Small intestine (tissue), 7 donors: ENCODE data around the gene PCNX2. TPM values are rescaled to one million over a fixed set of nuclear protein-coding genes. Genes with fewer than 3 reads are reported as not detected.
A peak's percentile ranks its signal among the peaks of the same experiment; 100 is the strongest.

Experiments used
- DNase-seq, 2 donors: peaks; one replicate each; pipeline versions ENCODE4 v3.0.0 to v3.0.0-alpha.2; 2013
- FAIRE-seq: peaks from 2 replicates; lab custom pipeline; 2012; peaks lifted over from hg19 to GRCh38; lab: Jason Lieb, UNC
- H3K27ac ChIP-seq, 3 donors: one replicate each; pipeline ENCODE4 v1.5.1; 2013; ENCODE audit warnings: low read length in 2 of 3, mild to moderate bottlenecking in 2 of 3, control low read depth in 1 of 3, inconsistent platforms in 1 of 3, low read depth in 1 of 3, moderate library complexity in 1 of 3
- H3K27me3 ChIP-seq, 3 donors: one replicate each; pipeline ENCODE4 v1.6.1; 2013; ENCODE audit warnings: low read length in 3 of 3, inconsistent platforms in 1 of 3; ENCODE audit not compliant: control insufficient read depth in 3 of 3, insufficient read depth in 3 of 3
- H3K36me3 ChIP-seq, 3 donors: one replicate each; pipeline ENCODE4 v1.6.1; 2013; ENCODE audit warnings: low read length in 3 of 3, inconsistent platforms in 1 of 3, low read depth in 1 of 3, mild to moderate bottlenecking in 1 of 3, moderate library complexity in 1 of 3; ENCODE audit not compliant: control insufficient read depth in 3 of 3, insufficient read depth in 2 of 3
- H3K4me1 ChIP-seq, 3 donors: one replicate each; pipeline ENCODE4 v1.6.1; 2013; ENCODE audit warnings: low read length in 2 of 3, inconsistent platforms in 1 of 3, low read depth in 1 of 3, mild to moderate bottlenecking in 1 of 3, moderate library complexity in 1 of 3; ENCODE audit not compliant: control insufficient read depth in 3 of 3, insufficient read depth in 2 of 3
- H3K4me3 ChIP-seq, 3 donors: one replicate each; pipeline ENCODE4 v1.5.1; 2013; ENCODE audit warnings: low read length in 3 of 3, control low read depth in 1 of 3, inconsistent platforms in 1 of 3, low read depth in 1 of 3, mild to moderate bottlenecking in 1 of 3, moderate library complexity in 1 of 3
- H3K9me3 ChIP-seq, 2 donors: one replicate each; pipeline ENCODE4 v1.6.1; 2013; ENCODE audit warnings: low read depth in 1 of 2, low read length in 1 of 2; ENCODE audit not compliant: control insufficient read depth in 2 of 2, insufficient read depth in 1 of 2
- WGBS, 3 donors: extraction: QIAGEN DNeasy Blood & Tissue Kit; methylation state at CpG; one replicate each; pipeline ENCODE4 v1.1.7; 2013; 5-methylcytosine and 5-hydroxymethylcytosine counted together
- polyA plus RNA-seq, 4 donors: library from polyadenylated mRNA; stranded (reverse) in 3 of 4; unstranded in 1 of 4; fragments of 200-250 nt in 3 of 4; fragments of 120-200 nt in 1 of 4; gene quantifications; one replicate each; pipeline versions ENCODE4 v1.2.1 to v1.2.3, GENCODE V29; 2013
- donor health status: healthy with polysubstance abuse.
- donor health status: control.
- donor health status: control.
- donor health status: Bipolar disorder and iron deficiency.
- donor health status: healthy.

The PCNX2 gene
- polyA plus RNA-seq, 4 donors: 1.3 to 18.1 (median 5.1) TPM

DNA sequence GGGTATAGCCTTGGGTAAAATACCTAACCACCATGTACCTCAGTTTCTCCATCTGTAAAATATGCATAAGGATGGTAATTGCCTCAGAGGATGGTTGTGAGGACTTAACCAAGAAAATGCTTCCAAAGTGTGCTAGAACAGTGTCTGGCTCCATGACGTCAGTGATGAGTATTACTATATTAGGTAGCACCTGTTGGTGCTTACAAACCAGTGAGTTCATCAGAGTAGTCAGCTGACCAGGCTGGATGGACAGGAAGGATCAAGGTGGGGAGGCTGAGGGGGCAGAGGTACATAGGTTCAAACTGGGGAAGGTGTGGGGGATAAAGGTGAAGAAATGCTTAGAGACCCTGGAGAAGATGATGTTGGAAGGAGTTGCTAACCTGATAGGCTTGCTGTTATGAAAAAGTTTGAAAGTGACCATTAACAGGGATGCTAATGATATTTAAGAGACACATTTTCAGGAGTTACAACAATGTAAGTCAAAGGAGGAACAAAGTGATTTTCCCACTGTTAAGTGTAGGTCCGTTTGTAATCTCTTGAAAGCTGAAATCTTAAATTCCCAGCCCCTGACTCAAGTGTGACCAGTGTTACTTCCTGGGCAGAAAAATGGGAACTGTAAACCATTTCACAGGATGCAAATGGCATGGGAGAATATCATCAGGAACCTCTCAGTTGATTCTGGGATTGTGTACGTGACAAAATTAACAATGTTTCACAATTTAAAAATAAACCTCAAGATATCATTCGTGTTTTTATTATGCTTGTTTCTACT lies 340.7 kb downstream of the PCNX2 start:
- H3K27me3 ChIP-seq: no peaks in the 10 kb centered on the region
- peaks cover 3 to 19% (median 11%) of the 10 kb centered on the region in 3 donors for H3K36me3 ChIP-seq
- H3K9me3 ChIP-seq: peaks cover 0 to 9% of the 10 kb centered on the region in 2 donors
- H3K4me3 ChIP-seq: no peak overlapping the region
- WGBS, 3 donors: 86 to 92% (median 88%) methylated on average over 4 of the region's 4 CpGs
- no peak for DNase-seq
- FAIRE-seq: no peak
- peaks cover 0 to 19% (median 8%) of the 10 kb centered on the region in 3 donors for H3K4me1 ChIP-seq
- H3K27ac ChIP-seq: no peak overlapping the region

DNA sequence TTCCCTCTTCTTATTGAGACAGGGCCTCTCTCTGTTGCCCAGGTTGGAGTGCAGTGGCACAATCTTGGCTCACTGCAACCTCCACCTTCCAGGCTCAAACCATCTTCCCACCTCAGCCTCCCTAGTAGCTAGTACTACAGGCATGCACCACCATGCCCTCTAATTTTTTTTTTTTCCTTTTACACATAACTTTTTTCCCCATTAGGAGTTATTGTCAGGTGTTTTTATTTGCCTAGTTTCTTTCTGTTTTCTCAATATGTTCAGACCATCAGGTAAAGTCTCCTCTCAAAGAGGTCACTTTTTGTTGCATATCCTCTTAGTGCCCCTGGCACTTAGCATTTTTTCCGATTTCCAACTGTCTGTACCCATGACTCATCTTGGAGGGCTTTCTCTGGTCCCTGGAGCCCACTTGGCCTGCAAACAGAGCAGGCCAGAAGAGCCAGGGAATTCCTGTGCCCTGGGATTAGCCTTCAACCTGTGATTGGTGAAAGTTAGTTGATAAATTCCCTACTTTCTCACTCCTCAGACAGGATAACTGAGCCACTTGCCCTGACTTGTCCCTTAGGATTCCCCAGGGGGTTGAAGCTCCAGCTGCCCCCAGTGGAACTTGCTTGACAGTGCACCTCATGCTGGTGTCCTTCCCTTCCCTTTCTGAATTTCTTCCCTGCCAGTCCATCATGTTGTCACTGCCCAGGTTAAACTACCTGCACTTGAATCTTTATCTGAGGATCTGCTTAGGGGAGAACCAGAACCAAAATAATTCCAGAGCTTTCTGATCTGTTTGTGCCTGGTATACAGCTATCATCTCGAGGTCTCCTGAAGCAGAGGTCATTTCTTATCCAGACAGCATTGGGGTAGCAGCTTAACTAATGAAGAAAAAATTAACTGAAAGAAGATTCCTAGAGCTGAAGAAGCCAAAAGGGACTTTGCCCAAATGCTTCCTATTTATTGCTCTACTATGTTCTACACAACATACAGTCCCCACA lies 342.7 kb downstream of the PCNX2 start:
- DNase-seq: peak; percentile 67 to 71
- no peaks in the 10 kb centered on the region for H3K27me3 ChIP-seq
- peaks cover 0 to 22% (median 13%) of the 10 kb centered on the region in 3 donors for H3K4me1 ChIP-seq
- no peak for FAIRE-seq
- H3K9me3 ChIP-seq: peaks cover 0 to 2% of the 10 kb centered on the region in 2 donors
- 60 to 78% (median 76%) methylated on average over 2 of the region's 2 CpGs for WGBS, 3 donors
- peaks cover 0 to 7% (median 2%) of the 10 kb centered on the region in 3 donors for H3K36me3 ChIP-seq
- H3K4me3 ChIP-seq: no peak overlapping the region
- H3K27ac ChIP-seq: peak overlapping the region in 1 of 3 donors; percentile 7

GRCh38 chr1:232951605-232952004 lies 343.9 kb downstream of the PCNX2 start:
- WGBS, 3 donors: 32 to 57% (median 36%) methylated on average over 1 of the region's 1 CpG
- no peak for DNase-seq
- H3K4me1 ChIP-seq: peaks cover 0 to 22% (median 13%) of the 10 kb centered on the region in 3 donors
- H3K27ac ChIP-seq: no peak overlapping the region
- no peak for FAIRE-seq
- H3K4me3 ChIP-seq: peak overlapping the region in 2 of 3 donors; percentile 90 to 98
- H3K9me3 ChIP-seq: no peaks in the 10 kb centered on the region
- H3K36me3 ChIP-seq: peaks cover 0 to 6% (median 2%) of the 10 kb centered on the region in 3 donors
- no peaks in the 10 kb centered on the region for H3K27me3 ChIP-seq

- Histone ChIP-seq H3K9me3 (no peaks in the 10 kb centered on the region), H3K4me3 (peak overlapping the region; percentile 90 to 98 (median 91)), H3K4me1 (peaks cover 0 to 22% (median 13%) of the 10 kb centered on the region in 3 donors), H3K36me3 (peaks cover 0 to 5% (median 0%) of the 10 kb centered on the region in 3 donors), H3K27ac (no peak overlapping the region), H3K27me3 (no peaks in the 10 kb centered on the region)
- DNase-seq (peak; percentile 33 to 43), FAIRE-seq (no peak)
- 5 to 15% (median 8%) methylated on average over 5 of the region's 5 CpGs for WGBS, 3 donors
Measured at GRCh38 chr1:232951180-232951579, 344.3 kb downstream of the PCNX2 start.

DNA sequence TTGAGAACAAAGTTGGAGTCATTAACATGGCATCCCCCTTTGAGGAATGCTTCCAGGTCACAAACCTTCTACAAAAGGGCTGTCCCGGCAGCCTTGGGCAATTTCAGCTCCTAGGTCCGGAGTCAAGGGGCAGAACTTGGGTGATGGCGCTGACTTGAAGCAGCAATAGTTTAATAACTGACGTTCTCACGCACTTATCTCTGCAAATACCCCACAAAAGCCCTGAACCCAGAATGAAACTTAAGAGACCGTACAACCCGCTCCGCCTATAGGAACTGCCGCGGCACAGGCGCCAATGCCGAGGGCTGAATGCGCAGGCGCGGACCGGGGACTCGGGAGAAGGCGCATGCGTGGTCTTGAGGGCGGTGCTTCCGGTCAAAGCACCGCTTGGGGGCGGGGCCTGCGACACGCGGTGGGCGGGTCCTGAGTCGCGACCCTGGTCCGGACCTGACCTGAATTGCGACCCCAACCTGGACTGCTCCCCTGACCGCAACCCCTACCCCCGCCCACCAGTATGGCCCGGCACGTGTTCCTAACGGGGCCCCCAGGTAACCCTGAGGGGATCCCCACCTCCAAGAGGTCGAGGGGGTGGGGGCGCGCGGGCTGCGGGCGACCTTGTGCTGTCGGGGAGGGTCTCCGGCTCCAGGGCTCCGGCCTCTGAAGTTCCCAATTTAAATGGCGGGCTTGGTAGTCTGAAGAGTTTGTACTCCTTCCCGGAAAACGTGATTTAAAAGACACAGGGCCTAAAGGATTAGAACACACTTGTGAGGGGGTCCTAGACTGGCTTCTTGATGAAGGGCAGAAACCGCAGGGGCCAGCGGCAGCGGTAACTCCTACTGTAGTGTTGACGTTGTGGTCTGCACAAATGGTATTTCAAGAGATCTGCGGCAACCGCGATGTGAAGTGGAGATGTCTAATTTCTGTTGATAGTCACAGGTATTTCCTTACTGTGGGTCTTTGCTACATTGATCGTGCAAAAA lies 345.0 kb downstream of the PCNX2 start, which contains the start of gene NTPCR:
Gene NTPCR (plus strand): TSS at position 415 of the 980 bp plus-strand sequence. CDS start 100 bp downstream, at position 515.
- H3K4me3 ChIP-seq: peak within 1 kb of the TSS; percentile 90 to 98 (median 91)
- H3K36me3 ChIP-seq: peaks cover 0 to under 1% (median 0%) of the 10 kb centered on the region in 3 donors
- H3K27ac ChIP-seq: peak within 1 kb of the TSS; percentile 73 to 94 (median 77)
- no peaks in the 10 kb centered on the region for H3K9me3 ChIP-seq
- no peaks in the 10 kb centered on the region for H3K27me3 ChIP-seq
- peaks cover 0 to 22% (median 13%) of the 10 kb centered on the region in 3 donors for H3K4me1 ChIP-seq
- FAIRE-seq (no peak), DNase-seq (peak; percentile 95 to 97)
- 1% methylated on average over 49 to 56 of the region's 56 CpGs for WGBS, 3 donors

DNA sequence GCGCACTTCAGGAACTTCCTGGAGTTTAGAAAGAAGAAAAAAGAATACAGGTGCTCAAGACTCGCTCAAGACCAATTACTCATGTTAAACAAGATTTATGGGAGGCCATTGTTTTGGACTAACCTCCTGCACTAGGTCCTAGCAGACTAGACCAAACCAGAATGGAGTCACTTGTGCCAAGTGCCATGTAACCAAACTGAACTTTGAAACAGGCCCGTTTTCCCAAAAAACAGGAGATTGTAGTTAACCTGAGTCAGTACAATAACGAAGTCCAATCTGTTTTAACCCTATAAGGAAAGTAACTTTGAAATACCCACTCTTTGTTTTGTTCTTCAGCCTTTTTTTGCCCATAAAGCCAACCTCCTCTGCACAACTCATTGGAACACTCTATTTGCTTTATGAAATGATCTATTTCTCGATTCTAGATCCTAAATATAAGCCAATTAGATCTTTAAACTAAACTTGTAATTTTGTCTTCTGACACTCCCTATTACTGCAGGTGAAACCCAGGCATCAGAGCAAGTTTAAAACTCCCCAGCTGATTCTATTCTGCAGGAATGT lies 345.8 kb downstream of the PCNX2 start:
- Histone ChIP-seq H3K27me3 (no peaks in the 10 kb centered on the region), H3K4me1 (peaks cover 0 to 22% (median 13%) of the 10 kb centered on the region in 3 donors), H3K36me3 (no peaks in the 10 kb centered on the region), H3K9me3 (no peaks in the 10 kb centered on the region), H3K27ac (peak overlapping the region; percentile 73 to 94 (median 77)), H3K4me3 (peak overlapping the region; percentile 48 to 98 (median 90))
- WGBS, 3 donors: 66 to 84% (median 74%) methylated on average over 5 of the region's 5 CpGs
- FAIRE-seq (no peak), DNase-seq (no peak)

GRCh38 chr1:232944347-232944746 lies 351.2 kb downstream of the PCNX2 start:
- 69 to 77% (median 71%) methylated on average over 5 of the region's 5 CpGs for WGBS, 3 donors

More at GRCh38 chr1:232944347-232944746, 351.2 kb downstream of the PCNX2 start:
- Histone ChIP-seq H3K9me3 (no peaks in the 10 kb centered on the region), H3K27me3 (no peaks in the 10 kb centered on the region), H3K36me3 (no peaks in the 10 kb centered on the region), H3K4me1 (peaks cover 0 to 1% (median 0%) of the 10 kb centered on the region in 3 donors), H3K27ac (no peak overlapping the region), H3K4me3 (no peak overlapping the region)
- FAIRE-seq (no peak), DNase-seq (no peak)
